ENCODE data around the gene LRRC8B. TPM values are rescaled to one million over a fixed set of nuclear protein-coding genes. Genes with fewer than 3 reads are reported as not detected.

The LRRC8B gene
- polyA plus RNA-seq, 1 of the 3 experiments (the other 2 are of a cell fraction): 3.7 TPM

DNA sequence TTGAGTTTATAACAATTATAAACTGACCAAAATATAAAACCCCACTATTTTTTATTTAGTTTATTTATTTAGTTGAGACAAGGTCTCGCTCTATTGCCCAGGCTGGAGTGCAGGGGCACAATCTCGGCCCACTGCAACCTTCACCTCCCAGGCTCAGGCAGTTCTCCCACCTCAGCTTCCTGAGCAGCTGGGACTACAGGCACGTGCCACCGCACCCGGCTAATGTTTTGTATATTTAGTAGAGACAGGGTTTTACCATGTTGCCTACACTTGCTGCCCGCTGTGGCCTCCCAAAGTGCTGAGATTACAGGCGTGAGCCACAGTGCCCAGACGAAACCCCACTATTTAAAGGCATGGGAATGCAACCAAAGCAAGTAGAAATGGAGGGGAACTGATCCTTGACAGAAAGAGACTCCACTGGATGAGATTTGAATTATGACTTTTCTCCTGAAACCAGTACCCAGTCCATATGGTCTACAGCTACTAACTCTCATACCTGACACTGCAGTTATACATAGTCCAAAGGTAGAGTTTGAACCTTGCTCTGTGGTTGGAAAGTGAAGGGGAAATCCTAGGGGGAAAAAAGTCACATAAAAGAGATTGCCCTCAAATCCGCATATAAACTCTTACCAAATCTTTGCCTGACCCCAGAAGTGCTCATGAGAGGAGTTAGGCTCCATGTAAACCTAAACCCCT is 119.6 kb downstream of the LRRC8B start (continued):
- TF ChIP-seq, protein P1, sequence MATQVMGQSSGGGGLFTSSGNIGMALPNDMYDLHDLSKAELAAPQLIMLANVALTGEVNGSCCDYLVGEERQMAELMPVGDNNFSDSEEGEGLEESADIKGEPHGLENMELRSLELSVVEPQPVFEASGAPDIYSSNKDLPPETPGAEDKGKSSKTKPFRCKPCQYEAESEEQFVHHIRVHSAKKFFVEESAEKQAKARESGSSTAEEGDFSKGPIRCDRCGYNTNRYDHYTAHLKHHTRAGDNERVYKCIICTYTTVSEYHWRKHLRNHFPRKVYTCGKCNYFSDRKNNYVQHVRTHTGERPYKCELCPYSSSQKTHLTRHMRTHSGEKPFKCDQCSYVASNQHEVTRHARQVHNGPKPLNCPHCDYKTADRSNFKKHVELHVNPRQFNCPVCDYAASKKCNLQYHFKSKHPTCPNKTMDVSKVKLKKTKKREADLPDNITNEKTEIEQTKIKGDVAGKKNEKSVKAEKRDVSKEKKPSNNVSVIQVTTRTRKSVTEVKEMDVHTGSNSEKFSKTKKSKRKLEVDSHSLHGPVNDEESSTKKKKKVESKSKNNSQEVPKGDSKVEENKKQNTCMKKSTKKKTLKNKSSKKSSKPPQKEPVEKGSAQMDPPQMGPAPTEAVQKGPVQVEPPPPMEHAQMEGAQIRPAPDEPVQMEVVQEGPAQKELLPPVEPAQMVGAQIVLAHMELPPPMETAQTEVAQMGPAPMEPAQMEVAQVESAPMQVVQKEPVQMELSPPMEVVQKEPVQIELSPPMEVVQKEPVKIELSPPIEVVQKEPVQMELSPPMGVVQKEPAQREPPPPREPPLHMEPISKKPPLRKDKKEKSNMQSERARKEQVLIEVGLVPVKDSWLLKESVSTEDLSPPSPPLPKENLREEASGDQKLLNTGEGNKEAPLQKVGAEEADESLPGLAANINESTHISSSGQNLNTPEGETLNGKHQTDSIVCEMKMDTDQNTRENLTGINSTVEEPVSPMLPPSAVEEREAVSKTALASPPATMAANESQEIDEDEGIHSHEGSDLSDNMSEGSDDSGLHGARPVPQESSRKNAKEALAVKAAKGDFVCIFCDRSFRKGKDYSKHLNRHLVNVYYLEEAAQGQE (IDR thresholded peaks at IDR 0.05; ENCODE audit: low read depth, low read length): no peak
- TF ChIP-seq RAD21 (IDR thresholded peaks at IDR 0.05; ENCODE audit: low read length) (no peak), TCF12 (IDR thresholded peaks at IDR 0.05) (no peak), RCOR1 (IDR thresholded peaks at IDR 0.05; ENCODE audit: low read length) (no peak)
- TF ChIP-seq, protein P2, sequence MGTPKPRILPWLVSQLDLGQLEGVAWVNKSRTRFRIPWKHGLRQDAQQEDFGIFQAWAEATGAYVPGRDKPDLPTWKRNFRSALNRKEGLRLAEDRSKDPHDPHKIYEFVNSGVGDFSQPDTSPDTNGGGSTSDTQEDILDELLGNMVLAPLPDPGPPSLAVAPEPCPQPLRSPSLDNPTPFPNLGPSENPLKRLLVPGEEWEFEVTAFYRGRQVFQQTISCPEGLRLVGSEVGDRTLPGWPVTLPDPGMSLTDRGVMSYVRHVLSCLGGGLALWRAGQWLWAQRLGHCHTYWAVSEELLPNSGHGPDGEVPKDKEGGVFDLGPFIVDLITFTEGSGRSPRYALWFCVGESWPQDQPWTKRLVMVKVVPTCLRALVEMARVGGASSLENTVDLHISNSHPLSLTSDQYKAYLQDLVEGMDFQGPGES (IDR thresholded peaks at IDR 0.05; ENCODE audit: low read depth, low read length): no peak

DNA sequence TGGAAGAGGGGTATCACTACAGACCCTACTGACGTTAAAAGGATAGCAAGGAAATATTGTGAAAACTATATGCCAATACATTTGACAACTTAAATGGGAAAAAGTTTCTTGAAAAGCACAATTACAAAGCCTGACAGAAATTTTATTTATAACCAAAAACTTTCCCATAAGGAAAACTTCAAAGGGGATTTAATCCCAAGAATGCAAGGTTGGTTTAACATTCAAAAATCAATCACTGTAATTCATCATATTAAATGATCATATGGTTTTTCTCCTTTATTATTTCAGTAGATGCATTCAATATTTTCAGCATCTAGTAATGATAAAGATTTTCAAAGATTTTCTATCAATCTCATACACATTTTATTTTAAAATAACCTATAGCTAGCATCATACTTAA is 121.6 kb downstream of the LRRC8B start:
- DNase-seq: no peak
- 88% methylated on average over 1 of the region's 1 CpG for WGBS (ENCODE audit: low lambda C conversion rate)
- ChIA-PET CTCF (interaction anchor here (0.8 to 1.6 kb wide), 3 partner anchors 11 to 117 kb away, joined by 3 to 5 read pairs (median 3); no protein-coding TSS in a partner anchor), POLR2A (no interaction called here)
- H3K27me3 ChIP-seq (ENCODE audit: insufficient read depth): no peaks in the 10 kb centered on the region
- no peaks in the 10 kb centered on the region for H3F3A ChIP-seq (replicated peaks; ENCODE audit: insufficient read depth)
- no peaks in the 10 kb centered on the region; the same call in 1 of the 2 replicates for H3K9me3 ChIP-seq
- H2AFZ ChIP-seq (ENCODE audit: low read depth): no peak overlapping the region
- no peaks in the 10 kb centered on the region; a peak in 1 of 4 replicates for H3K4me1 ChIP-seq (ENCODE audit: control insufficient read depth in 1 of 2, insufficient read depth in 2 of 2, low read depth in 1 of 2, low read length in 1 of 2)
- H3K36me3 ChIP-seq (replicated peaks in 1 of 2; ENCODE audit: control insufficient read depth in 1 of 2, insufficient read depth in 2 of 2, low read length in 1 of 2): peaks cover 0 to 3% of the 10 kb centered on the region in 2 experiments
- no peak overlapping the region for H3K27ac ChIP-seq (ENCODE audit: low read depth in 2 of 2, low read length in 1 of 2)
- no peaks in the 10 kb centered on the region for H3K9me2 ChIP-seq
- no peaks in the 10 kb centered on the region for H4K20me1 ChIP-seq (ENCODE audit: insufficient read depth)
- H3K79me2 ChIP-seq (ENCODE audit: insufficient read depth): peaks cover 48% of the 10 kb centered on the region
- no peak overlapping the region for H3K4me2 ChIP-seq
- H3K9ac ChIP-seq: no peak overlapping the region
- H3K4me3 ChIP-seq (ENCODE audit: low read depth in 2 of 2, low read length in 1 of 2): no peak overlapping the region
- TF ChIP-seq RAD21 (IDR thresholded peaks at IDR 0.05; ENCODE audit: low read length) (no peak), EZH2phosphoT487 (IDR thresholded peaks at IDR 0.05; ENCODE audit: borderline replicate concordance, low read depth) (no peak)
- TF ChIP-seq, protein P3, sequence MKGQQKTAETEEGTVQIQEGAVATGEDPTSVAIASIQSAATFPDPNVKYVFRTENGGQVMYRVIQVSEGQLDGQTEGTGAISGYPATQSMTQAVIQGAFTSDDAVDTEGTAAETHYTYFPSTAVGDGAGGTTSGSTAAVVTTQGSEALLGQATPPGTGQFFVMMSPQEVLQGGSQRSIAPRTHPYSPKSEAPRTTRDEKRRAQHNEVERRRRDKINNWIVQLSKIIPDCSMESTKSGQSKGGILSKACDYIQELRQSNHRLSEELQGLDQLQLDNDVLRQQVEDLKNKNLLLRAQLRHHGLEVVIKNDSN (IDR thresholded peaks at IDR 0.05; ENCODE audit: borderline replicate concordance, low read depth): no peak

Other genes starting within 250 kb of the LRRC8B start
- gene GBP6, start 160.8 kb upstream of the LRRC8B start, polyA plus RNA-seq (2012; rRNA removed): not detected in 2 replicates
- 4.2 and 5.2 TPM in 2 replicates for gene LRRC8C, start 108.3 kb downstream of the LRRC8B start, polyA plus RNA-seq (2012; rRNA removed)